ENCODE data around the gene COL23A1.

Gene COL23A1

GRCh38 chr5:178465228-178465860 is 124.8 kb downstream of the COL23A1 start:
- in situ Hi-C loops (cut with MboI; ENCODE audit: low sequenced_read_pairs) = no loop called here

GRCh38 chr5:178464431-178465048 is 125.7 kb downstream of the COL23A1 start:
- in situ Hi-C loops (cut with MboI; ENCODE audit: low sequenced_read_pairs) = no loop called here

GRCh38 chr5:178463321-178464155 is 126.7 kb downstream of the COL23A1 start:
- in situ Hi-C loops (cut with MboI; ENCODE audit: low sequenced_read_pairs) = no loop called here

GRCh38 chr5:178462816-178463215 is 127.4 kb downstream of the COL23A1 start:
- in situ Hi-C loops (cut with MboI; ENCODE audit: low sequenced_read_pairs) = no loop called here

DNA sequence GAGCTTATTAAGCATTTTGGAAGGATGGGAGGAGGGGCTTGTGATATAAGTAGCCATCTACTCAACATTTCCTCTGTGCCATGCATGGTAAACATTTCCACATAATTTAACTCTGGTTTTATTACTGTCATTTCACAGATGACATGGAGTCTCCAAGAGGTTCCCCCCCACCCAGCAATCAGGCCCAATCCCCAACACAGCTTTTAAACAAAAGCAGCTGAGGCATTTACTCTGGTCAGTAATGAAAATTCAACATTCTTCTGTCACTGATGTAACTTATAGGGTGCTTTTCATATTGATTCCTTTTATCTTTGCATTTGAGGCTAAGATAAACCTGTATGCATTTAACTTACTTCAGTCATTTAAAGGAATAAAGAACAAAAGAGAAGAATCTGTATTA is 128.1 kb downstream of the COL23A1 start:
- in situ Hi-C loops (cut with MboI; ENCODE audit: low sequenced_read_pairs) = no loop called here

DNA sequence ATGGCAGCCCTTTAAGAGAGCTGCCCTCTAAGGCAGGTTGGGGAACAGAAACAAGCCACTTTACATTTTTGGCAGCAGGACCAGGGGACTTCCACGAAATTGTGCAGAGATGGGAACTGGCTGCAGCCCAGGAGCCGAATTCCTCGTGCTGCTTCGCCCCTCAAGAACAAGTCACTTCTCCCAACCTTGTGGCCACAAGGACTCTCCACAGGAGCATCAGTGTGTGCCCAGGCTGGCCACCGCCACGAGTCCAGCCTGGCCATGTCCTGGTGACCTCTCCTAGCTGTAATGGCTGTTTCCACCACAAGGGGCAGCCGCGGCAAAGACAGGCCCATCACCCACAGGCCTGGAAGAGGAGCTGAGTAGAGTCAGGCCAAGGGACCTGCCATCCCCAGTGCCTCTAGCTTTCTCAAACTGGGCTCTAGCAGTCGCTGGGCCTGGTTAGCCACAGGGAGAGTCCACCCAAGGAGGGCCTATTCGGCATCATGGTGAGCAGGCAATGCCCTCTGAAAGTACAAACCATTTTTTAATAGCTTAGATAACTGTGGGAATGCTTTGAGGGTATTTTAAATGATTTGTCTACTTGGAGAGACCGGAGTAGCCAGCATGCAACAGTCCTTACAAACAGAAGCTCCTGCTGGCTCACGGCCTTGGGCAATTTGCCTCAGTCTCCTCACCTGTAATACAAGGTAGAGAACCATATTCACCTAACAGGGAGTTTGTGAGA is 129.0 kb downstream of the COL23A1 start:
- in situ Hi-C loops (cut with MboI; ENCODE audit: low sequenced_read_pairs) = no loop called here

DNA sequence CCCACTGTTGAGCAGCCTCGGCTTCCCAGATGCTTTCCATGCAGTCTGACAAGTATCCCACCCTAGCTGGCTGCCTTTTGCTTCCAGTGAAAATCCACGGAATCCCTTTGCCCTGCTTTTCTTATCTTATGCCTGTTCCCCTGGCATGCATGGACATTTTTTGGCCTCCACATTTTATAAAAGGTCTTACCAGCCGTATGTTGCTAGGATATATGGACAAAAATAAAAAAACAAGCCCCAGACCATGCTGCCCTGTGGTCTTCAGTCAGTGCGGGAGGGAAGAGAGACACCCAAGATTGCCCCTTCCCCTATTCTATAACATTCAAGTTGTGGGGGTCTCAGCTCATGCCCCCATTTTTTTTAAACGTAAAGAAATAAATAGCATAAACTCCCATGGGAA is 129.6 kb downstream of the COL23A1 start:
- in situ Hi-C loops (cut with MboI; ENCODE audit: low sequenced_read_pairs) = no loop called here

DNA sequence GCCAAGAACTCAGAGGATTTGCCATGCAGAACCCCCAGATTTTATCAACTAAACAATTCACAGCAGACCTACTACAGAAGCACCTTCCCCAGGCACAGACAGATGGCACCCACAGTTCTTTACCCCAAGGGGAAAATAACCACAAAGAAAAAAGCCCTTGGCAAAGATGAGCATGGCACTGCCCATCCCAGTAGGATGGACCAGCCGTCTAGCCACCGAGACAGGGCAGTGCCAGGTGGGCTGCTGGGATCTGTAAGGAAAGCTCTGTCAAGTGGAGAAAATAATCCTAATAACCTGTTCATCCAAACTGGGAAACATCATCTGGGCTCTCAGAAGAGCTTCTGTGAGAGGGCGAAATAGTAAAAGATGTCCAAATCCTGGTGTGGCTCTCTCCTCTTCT is 130.0 kb downstream of the COL23A1 start:
- in situ Hi-C loops (cut with MboI; ENCODE audit: low sequenced_read_pairs) = no loop called here

DNA sequence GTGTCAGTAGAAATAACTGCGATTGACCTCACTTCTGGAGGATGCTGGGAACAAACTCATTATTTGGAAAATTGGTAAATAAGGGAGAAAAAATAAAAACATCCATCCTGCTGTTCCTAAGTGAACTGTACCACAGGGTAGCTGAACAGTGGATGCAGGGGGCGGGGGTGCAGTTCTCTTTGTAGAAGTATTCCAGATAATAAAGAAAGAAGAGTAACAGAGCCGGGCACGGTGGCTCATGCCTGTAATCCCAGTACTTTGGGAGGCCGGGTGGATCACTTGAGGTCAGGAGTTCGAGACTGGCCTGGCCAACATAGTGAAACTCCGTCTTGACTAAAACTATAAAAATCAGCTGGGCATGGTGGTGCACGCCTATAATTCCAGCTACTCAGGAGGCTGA is 132.1 kb downstream of the COL23A1 start:
- in situ Hi-C loops (cut with MboI; ENCODE audit: low sequenced_read_pairs) = no loop called here

- in situ Hi-C loops (cut with MboI; ENCODE audit: low sequenced_read_pairs) = no loop called here
Observed at GRCh38 chr5:178457471-178457870, 132.7 kb downstream of the COL23A1 start.

- in situ Hi-C loops (cut with MboI; ENCODE audit: low sequenced_read_pairs) = no loop called here
Observed at GRCh38 chr5:178455480-178455835, 134.7 kb downstream of the COL23A1 start.

DNA sequence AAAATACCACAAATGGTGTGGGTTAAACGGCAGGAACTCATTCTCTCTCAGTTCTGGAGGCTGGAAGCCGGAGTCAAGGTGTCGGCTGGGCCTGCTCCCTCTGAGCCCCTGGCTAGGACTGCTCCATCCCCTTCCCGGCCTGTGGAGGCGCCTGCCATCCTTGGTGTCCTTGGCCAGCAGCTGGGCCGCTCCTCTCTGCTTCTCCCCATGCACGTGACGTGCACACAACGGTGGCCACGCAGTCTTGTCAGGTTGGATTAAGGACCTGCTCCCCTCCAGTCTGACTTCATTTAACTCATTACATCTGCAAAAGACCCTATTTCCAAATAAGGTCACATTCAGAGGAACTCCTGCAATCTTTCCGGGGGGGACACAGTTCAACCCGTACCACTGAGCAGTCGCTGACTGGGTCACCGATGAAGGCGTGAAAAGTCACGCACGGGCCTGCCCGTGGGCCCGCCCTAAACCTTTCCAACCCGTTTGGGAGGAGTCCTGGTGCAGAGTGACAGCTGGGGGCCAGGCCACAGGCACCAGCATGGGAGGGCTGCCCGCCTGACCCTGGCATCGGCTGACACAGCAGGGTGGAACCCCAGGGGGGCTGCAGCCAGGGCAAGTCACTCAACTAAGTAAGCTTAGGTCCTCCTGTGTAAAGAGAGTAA is 135.2 kb downstream of the COL23A1 start:
- in situ Hi-C loops (cut with MboI; ENCODE audit: low sequenced_read_pairs) = no loop called here

DNA sequence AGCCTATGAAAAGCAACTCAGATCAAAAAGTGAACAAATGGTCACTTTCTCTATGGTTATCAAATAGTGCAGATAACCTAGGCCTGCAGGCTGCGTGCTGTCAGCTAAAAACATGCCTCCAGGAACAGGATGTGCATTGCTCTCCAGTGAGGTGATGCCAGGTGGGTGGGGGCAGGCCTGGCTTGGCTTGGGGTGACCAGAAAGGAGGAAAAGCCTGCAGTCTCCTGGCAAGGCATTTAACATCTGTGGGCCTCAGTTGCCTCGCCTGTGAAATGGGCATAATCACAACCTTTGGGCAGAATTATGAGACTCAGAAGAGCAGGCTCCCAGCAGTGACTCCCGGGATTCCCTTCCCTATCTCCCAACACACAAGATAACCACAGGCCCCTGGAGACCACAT is 135.9 kb downstream of the COL23A1 start:
- in situ Hi-C loops (cut with MboI; ENCODE audit: low sequenced_read_pairs) = no loop called here

DNA sequence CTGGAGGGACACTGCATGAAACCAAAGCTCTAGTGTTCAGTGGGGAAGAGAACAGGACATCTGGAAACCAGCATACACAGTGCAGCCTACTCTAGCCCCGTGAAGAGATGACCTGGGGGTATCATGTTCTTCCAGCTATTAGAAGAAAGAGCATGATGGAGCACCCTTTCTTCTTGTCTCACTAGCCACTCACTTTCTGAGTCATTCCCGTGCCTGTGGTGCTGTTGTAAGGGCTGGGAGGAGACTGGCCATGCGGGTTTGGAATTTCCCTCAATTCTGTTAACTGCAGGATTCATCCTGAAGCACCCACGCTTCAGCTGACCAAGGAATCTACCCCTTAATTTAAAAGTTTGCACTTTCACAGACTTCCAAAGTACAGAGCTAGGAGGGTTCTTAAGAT is 137.0 kb downstream of the COL23A1 start:
- in situ Hi-C loops (cut with MboI; ENCODE audit: low sequenced_read_pairs) = no loop called here

- in situ Hi-C loops (cut with MboI; ENCODE audit: low sequenced_read_pairs) = no loop called here
Observed at GRCh38 chr5:178450121-178451028, 139.8 kb downstream of the COL23A1 start.

- in situ Hi-C loops (cut with MboI; ENCODE audit: low sequenced_read_pairs) = no loop called here
Observed at GRCh38 chr5:178449163-178450070, 140.8 kb downstream of the COL23A1 start.

- in situ Hi-C loops (cut with MboI; ENCODE audit: low sequenced_read_pairs) = no loop called here
Observed at GRCh38 chr5:178445534-178445933, 144.7 kb downstream of the COL23A1 start.

GRCh38 chr5:178442405-178443257 is 147.6 kb downstream of the COL23A1 start:
- in situ Hi-C loops (cut with MboI; ENCODE audit: low sequenced_read_pairs) = no loop called here

All from HL-60/S4 treated with phorbol 12-myristate 13-acetate at 8.2 ng/mL for 4 days and 3 days (cell line).